Measurements from ENCODE around the gene TANGO2.

Gene TANGO2

DNA sequence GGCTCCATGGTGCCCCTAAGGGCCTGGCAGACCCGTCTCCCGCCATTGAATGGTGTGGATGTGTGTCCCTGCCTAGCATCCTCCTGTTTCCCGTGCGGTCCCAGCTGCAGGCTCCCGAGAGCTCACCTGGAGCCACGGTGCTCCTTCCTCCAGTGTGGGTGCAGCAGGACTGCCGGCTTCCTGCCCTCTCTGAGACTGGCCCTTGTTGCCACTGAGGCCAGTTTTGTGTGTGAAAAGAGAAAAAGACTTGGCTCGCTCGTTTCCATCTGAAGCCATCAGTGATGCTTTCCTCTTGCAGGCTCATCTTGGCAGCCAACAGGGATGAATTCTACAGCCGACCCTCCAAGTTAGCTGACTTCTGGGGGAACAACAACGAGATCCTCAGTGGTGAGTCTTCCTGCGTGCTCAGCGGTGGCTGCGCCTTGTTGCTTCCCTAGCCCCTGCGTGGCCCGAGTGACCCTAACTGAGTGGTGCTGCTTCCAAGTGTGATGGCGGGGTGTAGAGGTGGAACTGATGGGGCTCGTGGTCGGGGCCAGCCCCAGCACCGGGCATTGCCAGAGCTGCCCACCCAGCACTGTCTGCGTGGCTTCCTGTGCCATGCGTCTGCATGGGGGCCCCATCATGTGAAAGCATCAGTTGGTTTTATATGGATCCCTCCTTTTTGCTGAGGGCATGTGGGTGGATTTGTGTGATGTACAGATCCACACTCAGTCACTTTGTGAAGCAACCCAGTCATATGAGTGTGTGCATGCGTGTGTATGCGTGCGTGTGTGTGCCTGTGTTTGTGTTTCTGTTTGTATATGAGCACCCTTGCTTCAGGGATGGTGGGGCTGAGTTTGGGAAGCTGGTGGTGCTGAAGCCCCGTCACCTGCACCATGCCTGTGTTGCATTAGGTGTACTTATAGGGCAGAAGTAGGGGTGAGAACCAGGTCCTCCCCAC is 22.4 kb downstream of the TANGO2 start:
- no peak for DNase-seq (ENCODE audit: low read depth in 2 of 2)

DNA sequence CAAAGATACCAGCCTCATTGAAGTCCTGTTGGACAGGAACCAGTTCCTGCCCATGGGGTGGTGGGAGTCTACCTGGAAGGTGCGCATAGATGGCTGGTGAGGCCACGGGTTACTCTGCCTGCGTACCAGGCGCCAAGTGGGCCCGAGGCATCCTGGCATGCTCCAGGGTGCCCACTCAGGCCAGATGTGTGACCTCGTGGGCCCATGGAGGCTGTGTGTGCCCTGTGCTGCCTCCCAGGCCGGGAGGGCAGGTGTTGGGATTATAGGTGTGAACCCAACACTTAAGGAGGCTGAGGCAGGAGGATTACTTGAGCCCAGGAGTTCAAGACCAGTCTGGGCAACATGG is 23.1 kb downstream of the TANGO2 start:
- no peak for DNase-seq (ENCODE audit: low read depth in 2 of 2)

DNA sequence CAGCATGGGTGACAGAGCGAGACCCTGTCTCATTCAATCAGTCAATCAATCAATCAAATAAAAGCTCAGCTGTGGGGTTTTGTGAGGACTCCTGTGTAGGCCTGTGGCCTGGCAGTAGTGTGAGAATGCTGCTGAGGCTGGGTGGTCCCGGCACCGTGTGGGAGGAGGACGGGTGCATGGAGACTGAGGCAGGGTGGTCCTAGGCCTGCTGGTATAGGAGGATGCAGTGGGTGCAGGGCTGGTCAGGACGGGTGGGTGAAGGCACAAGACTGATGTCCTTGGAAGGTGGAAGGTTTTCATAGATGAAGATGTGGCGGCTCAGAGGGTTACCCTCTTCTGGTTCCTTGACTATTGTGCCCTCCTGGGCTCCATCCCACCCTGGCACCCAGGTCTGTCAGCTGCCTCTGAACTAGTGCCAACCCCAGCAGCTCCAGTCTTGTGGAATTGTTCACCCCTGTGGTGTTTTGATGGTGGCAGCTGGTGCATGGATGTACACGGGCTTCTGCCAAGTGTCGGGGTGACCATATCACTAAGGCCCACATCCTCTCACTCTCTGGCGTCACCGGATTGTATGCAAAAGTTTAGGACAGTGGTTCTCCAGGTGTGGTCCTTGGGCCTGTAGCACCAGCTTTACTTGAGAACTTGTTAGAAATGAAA is 23.7 kb downstream of the TANGO2 start:
- no peak for DNase-seq (ENCODE audit: low read depth in 2 of 2)

- DNase-seq (ENCODE audit: low read depth in 2 of 2): no peak
Measured at GRCh38 chr22:20046730-20047129, 25.8 kb downstream of the TANGO2 start.

GRCh38 chr22:20051927-20052308 is 31.0 kb downstream of the TANGO2 start:
- DNase-seq (ENCODE audit: low read depth in 2 of 2): no peak

GRCh38 chr22:20052309-20053259 is 31.7 kb downstream of the TANGO2 start:
- no peak for DNase-seq (ENCODE audit: low read depth in 2 of 2)

DNA sequence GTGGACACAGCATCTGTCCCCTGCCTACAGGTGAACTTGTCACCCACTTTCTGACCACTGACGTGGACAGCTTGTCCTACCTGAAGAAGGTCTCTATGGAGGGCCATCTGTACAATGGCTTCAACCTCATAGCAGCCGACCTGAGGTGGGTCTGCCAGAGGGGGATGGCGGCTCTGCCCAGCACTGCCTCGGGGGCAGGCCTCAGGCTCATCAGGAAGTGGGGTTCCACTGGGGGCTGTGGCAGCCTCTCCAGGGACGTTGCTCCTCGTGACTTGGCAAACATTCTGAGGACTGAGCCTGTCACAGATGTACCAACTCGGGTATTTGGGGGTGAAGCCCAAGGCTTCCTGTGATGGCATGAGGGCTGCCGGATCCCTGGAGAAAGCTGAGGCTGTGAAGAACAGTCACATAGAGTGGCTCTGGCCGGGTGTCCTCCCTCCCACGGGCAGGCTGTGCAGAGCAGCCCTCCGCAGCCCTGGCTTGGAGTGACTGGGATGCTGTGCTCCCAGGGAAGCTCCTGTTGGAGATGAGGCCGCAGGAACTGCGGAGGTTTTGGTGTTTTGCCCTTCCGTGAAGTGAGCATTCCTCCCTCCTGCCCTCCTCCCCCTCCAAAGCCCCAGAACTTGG is 32.6 kb downstream of the TANGO2 start:
- no peak for DNase-seq (ENCODE audit: low read depth in 2 of 2)

GRCh38 chr22:20054034-20054427 is 33.1 kb downstream of the TANGO2 start:
- DNase-seq (ENCODE audit: low read depth in 2 of 2): no peak

DNA sequence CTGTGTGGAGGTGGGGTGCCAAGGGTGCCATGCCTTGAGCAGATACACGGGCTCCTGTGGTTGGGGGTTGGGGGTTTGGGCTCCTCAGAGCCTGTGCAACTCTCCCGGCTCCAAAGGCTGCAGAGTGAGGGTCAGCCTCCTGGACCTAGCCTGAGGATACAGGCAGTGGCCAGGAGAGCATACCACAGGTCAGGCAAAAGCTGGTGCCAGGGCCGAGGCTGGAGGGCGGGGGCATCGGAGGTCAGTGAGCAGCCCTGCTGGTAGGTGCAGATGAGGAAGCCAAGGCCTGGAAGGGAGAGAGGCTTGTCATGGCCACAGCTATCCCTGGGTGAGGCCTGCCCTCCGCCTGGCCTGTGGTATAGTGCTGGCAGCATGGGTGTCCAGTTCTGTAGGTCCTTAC is 33.6 kb downstream of the TANGO2 start:
- DNase-seq (ENCODE audit: low read depth in 2 of 2): no peak

GRCh38 chr22:20055144-20055543 is 34.2 kb downstream of the TANGO2 start:
- DNase-seq (ENCODE audit: low read depth in 2 of 2): no peak

GRCh38 chr22:20055654-20056053 is 34.7 kb downstream of the TANGO2 start:
- DNase-seq (ENCODE audit: low read depth in 2 of 2): no peak

- no peak for DNase-seq (ENCODE audit: low read depth in 2 of 2)
Measured at GRCh38 chr22:20056161-20056560, 35.3 kb downstream of the TANGO2 start.

- no peak for DNase-seq (ENCODE audit: low read depth in 2 of 2)
Measured at GRCh38 chr22:20056696-20057386, 35.9 kb downstream of the TANGO2 start.

GRCh38 chr22:20057596-20058268 is 36.8 kb downstream of the TANGO2 start:
- no peak for DNase-seq (ENCODE audit: low read depth in 2 of 2)

GRCh38 chr22:20058989-20059770 is 38.3 kb downstream of the TANGO2 start:
- no peak for DNase-seq (ENCODE audit: low read depth in 2 of 2)

- DNase-seq (ENCODE audit: low read depth in 2 of 2): no peak
Measured at GRCh38 chr22:20060700-20061480, 40.0 kb downstream of the TANGO2 start.

GRCh38 chr22:20061481-20061861 is 40.6 kb downstream of the TANGO2 start:
- DNase-seq (ENCODE audit: low read depth in 2 of 2): no peak

DNA sequence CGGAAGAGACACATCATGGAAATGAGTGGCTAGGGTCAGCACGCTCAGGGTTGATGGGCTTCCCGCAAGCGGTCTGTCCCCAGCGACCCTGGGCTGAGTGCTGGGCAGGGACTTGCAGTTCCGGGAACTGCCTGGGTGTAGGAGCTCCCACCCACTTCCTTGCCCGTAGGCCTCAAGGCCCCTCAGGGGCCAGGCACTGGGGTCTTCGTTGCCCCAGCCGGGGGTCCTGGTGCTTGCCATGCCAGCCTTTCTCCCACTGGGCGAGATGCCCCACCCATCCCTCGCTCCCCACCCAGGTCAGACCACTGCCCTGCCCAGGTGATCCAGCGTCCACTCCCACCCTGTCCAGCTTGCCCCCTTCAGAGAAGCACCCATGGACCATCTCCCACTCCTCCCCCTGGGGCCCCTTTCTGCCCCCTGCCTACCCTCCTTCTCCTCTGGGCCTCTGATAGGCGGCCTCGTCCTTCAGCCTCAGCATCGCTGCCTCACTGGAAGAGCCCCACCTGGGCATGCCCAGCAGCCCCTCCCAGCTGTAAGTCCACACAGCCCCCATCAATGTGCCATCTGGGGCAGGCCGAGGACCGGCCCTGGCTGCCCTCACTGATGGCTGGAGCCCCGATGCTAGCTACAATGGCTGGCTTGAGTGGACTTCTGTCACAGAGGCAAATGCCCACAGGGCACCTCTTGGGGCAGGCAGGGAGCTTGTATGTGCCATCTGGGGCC is 41.3 kb downstream of the TANGO2 start:
- no peak for DNase-seq (ENCODE audit: low read depth in 2 of 2)

Data from stimulated activated CD4-positive, alpha-beta T cell treated with anti-CD3 and anti-CD28 coated beads, Interleukin-1b, Interleukin-23, amount 100 ng/mL, for 1 hour (primary cell).